Fibroblast of villous mesenchyme (primary cell): Measurements from ENCODE around the gene ARMC7. TPM values are rescaled to one million over a fixed set of nuclear protein-coding genes. Genes with fewer than 3 reads are reported as not detected.
"Not testable (repeated sequence)": the region's sequence is repeated elsewhere in the genome, so short reads cannot be mapped to it uniquely, and the experiment has no call there.

Experiments used
- DNase-seq: peaks from one replicate; pipeline ENCODE4 v3.0.0-alpha.2; 2010; ENCODE audit warnings: low read depth
- H3K4me3 ChIP-seq: 2 replicates; pipeline ENCODE4 v1.5.1; 2011; ENCODE audit warnings: low read depth, mild to moderate bottlenecking, low read length
- total RNA-seq: library from RNA; depleted of rRNA; stranded (reverse); fragments of >200 nt; gene quantifications from 2 replicates; pipeline ENCODE4 v1.2.3, GENCODE V29; 2012
- TF ChIP-seq, protein P1 (sequence below): IDR thresholded peaks from 2 replicates; pipeline ENCODE4 v1.5.1; 2012; ENCODE audit warnings: low read depth, mild to moderate bottlenecking, low read length; ENCODE audit not compliant: insufficient read depth

ARMC7 gene
- total RNA-seq, 1 donor, result 3.0 TPM

- H3K4me3 ChIP-seq, result peak overlapping the region; percentile 92
- peak; percentile 8 for DNase-seq
- TF ChIP-seq, protein P1, sequence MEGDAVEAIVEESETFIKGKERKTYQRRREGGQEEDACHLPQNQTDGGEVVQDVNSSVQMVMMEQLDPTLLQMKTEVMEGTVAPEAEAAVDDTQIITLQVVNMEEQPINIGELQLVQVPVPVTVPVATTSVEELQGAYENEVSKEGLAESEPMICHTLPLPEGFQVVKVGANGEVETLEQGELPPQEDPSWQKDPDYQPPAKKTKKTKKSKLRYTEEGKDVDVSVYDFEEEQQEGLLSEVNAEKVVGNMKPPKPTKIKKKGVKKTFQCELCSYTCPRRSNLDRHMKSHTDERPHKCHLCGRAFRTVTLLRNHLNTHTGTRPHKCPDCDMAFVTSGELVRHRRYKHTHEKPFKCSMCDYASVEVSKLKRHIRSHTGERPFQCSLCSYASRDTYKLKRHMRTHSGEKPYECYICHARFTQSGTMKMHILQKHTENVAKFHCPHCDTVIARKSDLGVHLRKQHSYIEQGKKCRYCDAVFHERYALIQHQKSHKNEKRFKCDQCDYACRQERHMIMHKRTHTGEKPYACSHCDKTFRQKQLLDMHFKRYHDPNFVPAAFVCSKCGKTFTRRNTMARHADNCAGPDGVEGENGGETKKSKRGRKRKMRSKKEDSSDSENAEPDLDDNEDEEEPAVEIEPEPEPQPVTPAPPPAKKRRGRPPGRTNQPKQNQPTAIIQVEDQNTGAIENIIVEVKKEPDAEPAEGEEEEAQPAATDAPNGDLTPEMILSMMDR, result no peak
Measured at GRCh38 chr17:75152523-75152921, 42.8 kb downstream of the ARMC7 start.

- TF ChIP-seq, protein P1, result no peak
- DNase-seq, result peak; percentile 29
- peak overlapping the region; percentile 92 for H3K4me3 ChIP-seq
Measured at GRCh38 chr17:75152922-75153779, 43.4 kb downstream of the ARMC7 start.

GRCh38 chr17:75153780-75154194 lies 44.0 kb downstream of the ARMC7 start:
- DNase-seq, result no peak
- TF ChIP-seq, protein P1, result no peak
- H3K4me3 ChIP-seq, result peak overlapping the region; percentile 92

DNA sequence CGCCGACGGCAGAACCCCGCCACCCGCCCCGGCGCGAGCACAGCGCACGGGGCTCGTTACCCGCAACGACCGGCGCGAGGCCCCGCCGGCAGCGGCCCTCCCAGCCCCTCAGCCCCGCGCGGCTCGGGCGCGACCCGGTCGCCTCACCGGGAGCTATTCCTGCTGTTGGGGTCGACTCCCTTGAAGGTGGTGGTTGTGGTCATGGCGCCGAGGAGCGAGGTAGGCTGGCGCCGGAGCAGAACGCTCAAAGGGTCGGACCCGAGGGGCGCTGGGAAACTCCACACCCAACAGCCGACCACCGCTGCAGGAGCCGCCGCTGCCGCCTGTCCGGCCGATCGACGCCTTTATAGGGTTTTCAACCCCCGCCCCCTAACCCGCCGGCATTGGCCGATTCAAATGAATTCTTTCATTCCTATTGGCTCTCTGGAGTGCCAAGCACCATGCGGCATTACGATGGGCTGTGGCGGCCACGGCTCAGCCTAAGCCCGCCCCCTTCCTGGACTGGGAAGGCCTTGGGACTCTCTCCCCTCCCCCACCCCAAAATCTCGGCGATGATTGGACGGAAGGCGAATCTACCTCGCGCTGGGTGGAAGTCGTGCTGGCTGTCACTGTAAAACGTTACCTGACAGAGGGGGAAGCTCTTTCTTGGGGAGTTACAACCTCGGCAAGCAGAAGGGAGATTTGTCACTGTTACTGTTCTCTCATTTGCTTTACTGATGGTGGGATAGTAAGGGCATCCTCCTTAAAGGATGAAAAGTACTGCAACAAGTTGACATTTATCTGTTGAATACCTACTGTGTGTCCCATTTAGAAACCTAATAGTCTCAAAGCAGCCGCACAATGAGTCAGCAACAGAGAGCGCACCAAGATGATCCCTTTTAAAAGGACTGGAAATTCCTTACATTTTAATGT lies 44.7 kb downstream of the ARMC7 start, which contains the start of gene JPT1:
JPT1 (minus strand) TSS at position 318 of the 912 bp plus-strand sequence; CDS start at position 203, 115 bp downstream.
- TF ChIP-seq, protein P1, result no peak
- peak within 1 kb of the TSS; percentile 92 for H3K4me3 ChIP-seq
- peak; percentile 99 for DNase-seq

DNA sequence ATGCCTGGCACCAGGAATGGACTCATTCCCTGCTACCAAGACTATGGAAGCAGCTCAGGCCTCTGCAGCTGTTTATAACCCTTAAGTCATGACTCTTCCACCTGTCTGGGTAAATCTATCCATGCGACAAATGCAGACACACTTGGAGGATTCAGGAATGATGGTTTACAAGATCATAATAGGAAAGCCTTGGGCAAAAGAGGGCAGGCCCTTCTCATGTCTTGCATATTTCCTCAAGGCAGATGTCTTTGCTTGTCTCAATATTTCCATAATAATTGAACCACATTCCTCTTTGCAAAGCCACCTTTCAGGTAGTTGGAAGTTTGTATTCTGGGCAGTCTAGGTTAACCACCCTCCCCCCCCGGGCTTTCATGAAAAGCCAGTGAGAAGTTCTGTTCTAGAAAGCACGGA lies 45.4 kb downstream of the ARMC7 start:
- TF ChIP-seq, protein P1, result no peak
- H3K4me3 ChIP-seq, result no peak overlapping the region
- DNase-seq, result no peak

DNA sequence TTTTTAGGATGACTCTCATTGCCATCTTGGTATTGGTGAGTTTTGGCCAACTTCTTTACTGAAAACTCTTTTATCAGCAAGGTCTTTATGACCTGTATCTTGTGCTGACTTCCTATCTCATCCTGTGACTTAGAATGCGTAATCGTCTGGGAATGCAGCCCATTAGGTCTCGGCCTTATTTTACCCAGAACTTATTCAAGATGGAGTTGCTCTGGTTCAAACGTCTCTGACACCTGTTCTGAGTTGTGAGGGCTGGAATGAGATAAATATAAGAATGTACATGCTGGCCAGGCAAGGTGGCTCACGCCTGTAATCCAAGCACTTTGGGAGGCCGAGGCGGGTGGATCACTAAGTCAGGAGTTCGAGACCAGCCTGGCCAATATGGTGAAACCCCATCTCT lies 48.7 kb downstream of the ARMC7 start:
- not testable (repeated sequence) for H3K4me3 ChIP-seq
- DNase-seq, result peak; percentile 45
